Fibroblast of skin of abdomen (primary cell): ENCODE results near the gene ARHGEF12.

Experiments used
- DNase-seq: peaks from one replicate; pipeline ENCODE4 v3.0.0-alpha.2; 2013

The ARHGEF12 gene

DNA sequence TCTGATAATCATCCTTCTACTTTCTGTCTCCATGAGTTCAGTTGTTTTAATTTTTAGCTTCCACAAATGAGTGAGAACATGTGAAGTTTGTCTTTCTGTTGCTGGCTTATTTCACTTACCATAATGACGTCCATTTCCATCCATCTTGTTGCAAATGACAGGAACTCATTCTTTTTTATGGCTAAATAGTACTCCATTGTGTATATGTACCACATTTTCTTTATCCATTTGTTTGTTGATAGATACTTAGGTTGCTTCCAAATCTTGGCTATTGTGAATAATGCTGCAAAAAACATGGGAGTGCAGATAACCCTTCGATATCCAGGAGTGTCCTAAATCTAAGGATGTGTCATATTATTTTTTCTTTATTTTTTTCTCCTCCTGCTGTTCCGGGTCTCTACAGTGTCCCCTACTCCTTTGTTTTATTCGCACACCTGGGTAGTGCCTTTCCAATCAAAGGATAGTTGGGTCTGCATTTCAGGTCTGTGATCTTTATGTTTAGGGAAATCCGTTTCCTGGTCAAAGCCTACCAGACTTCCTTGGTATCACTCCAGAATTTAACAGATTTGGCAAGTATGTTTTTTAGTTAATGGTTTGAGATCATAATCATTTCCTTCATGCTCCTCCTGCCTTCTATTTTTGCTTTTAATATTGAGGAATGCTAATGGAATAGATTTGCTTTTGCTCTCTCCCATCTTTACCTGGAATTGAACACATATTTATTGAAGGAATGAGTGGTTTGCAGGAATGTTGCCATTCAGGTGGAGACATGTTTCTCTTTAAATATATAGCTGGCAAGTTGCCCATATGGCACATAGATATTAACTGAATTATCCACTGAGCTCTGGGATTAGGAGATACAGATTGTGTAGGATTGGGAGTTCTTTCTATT is 53.7 kb downstream of the ARHGEF12 start:
- no peak for DNase-seq

DNA sequence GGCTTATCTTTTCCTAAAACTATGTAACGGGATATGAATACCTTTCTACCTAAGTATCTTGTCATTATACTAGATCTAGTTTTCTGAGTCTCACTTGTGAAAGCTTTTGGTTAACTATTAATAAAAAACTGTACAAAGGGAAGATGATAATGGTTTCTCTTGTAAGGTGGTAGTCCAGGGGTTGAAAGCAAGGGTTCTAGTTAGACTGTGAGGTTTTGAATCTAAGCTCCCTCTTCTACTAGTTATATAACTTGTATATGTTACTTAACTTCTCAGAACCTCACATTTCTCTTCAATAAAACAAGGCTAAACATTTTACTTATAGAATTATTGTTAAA is 54.3 kb downstream of the ARHGEF12 start:
- no peak for DNase-seq

DNA sequence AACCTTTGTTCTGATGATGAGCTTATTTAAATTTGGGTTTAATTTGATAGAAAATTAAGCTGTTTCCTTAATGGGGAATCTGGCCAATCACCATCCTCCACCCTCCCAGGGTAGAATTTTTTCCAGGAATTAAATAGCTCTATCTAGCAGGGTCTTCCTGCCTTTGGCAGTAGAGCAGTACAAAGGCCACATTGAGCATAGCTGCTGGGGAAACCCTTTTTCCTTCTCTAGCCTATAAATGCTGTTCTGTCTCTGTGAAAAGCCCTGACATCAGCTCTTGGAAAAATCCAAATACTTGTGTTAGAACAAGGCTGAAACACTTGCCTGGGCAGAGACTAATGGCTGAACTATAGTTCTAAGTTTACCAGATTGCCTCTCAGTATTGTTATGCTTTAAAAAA is 55.1 kb downstream of the ARHGEF12 start:
- no peak for DNase-seq

DNA sequence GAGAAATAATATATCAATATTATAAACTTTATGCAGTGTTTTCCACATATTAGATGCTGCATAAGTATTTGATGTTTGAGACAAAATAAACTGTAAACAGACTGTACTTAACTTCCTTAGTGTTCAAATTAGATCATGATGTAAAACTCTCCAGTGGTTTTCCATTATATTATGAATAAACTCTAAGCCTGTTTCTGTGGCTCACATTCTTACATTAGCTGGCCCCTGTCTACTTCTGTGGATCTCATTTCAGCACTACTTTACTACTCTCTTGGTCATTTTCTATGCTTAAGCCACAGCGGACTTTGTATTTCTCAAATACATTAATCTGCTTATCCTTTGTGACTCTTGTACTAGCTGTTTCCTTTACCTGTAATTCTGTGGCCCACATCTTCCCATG is 55.6 kb downstream of the ARHGEF12 start:
- DNase-seq: no peak

DNA sequence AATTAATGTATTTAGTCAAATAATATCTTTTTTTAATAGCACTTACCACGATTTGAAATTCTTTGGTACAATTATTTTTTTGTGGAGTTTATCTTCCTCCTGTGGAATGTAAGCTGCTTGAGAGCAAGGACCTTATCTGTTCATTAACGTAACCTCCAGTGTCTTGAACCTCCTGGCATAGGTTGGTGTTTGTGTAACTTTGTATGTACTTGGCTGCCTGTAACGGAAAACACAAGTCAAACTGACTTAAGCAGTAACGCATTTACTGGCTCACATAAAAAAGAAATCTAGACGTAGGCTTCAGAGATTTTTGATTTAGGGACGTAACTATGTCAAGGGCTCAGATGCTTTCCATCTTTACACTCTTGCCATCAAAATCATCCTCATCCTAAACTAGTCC is 56.1 kb downstream of the ARHGEF12 start:
- no peak for DNase-seq

DNA sequence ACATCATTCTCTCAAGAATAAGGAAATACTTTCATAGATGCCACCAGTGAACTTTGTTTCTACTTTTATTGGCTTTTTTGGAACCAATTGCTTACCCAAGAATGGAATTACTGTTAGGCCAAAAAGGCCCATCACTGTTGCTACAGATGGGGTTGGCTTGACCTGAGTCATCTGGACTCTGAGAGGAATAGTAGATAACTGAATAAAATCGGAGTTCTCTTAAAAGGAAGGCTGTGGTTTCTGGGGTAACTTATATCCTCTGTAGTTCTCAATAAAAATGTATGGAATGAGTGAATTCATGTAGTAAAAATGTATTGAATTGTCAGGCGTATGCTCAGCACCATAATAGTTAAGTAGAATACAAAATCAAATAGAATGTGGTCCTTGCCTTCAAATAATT is 56.6 kb downstream of the ARHGEF12 start:
- peak; percentile 89 for DNase-seq

DNA sequence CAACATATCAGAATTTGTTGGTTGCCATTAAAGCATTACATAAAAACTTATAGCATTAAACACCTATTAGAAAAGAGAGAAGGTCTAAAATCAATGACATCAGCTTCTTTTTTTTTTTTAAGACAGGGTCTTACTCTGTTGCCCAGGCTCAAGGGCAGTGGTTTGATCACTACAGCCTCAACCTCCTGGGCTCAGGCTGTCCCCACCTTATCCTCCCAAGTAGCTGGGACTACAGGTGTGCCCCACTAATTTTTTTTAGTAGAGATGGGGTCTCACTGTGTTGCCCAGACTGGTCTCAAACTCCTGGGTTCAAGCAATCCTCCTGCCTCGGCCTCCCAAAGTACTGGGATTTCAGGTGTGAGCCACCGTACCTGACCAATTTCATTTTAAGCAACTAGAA is 57.9 kb downstream of the ARHGEF12 start:
- no peak for DNase-seq

DNA sequence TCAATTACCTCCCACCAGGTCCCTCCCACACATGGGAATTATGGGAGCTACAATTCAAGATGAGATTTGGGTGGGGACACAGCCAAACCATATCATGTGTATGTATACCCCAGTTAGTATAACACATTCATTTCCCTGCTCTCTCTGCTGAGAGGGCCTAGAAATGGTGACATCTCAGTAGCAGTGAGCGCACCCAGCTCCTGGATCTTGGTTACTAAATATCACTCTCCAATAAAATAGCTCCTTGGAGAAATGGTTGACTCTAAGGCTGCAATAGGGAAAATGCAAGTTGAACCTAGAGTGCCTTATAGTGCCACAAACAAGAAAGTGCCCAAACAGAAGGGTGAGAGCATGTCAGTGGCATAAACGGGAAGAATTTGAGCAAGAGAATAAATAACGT is 59.6 kb downstream of the ARHGEF12 start:
- DNase-seq: no peak

DNA sequence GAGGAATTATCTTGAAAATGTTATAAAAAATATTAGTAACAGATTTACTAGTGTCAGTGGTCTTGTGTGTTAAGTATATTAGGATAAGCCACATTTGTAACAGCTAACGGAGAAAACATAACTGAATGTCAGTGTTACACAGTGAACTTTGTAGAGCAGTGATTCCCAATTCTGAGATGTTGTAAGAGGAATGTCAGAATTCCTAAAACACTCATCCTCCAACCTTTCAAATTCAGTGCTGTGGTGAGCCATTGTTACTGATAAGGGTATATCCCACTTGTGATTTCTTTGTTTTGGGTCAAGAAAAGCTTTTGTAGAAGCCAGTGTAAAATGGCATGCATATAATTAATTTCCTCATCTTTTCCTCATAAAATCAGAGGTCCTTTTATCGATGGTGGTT is 61.9 kb downstream of the ARHGEF12 start:
- peak; percentile 56 for DNase-seq

DNA sequence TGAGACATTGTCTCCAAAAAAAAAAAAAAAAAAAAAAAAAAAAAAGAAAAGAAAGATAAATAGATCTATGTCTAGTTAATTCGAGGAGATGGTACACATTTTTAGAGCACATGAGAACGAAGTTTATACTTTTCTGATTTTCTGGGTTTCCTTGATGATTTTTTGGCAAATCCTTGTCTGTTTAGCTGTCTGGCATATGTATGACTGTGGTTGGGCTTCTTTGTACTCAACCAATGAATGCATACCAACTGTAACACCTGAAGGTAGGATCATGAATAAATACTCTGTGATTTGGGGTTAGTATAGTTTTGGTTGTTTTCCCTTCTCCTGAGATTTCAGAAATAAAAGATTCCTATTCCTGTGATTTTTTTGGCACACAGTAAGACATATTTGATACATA is 63.1 kb downstream of the ARHGEF12 start:
- DNase-seq: no peak

DNA sequence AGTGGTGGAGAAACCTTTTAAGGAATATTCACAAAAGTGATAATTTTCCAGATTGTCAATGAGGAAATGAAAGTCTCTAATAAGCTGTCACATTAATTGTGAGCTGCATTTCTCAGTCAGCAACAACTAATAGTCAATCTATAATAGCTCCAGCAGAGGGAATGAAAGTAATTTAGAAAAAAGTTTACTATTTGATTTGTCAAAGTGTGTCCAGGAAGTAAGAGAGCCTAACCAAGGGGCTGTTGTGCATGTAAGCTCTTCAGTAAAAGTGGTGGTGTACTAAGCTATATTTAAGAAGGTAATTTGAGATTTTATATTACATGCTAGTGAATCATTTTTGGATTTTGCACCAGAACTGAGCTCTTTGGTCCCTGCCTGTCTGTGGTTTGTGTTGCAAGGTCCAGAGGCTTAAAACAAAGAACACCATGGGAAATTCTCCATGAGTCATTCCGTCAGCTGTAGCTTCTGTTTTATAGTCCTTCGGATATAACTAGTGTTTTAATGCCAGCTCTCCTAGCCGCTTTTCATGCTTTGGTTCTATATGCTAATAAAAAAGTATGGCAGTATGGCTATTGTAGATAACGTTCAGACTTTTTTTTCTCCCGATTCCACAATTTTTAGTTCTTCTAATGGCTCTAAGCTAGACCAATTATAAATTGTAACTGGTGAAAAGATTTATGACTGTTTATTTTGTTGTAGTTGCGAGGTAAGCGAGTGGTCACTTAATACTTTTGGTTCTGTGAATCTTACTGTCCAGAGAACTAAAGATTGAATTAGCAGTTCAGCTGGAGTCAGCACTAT is 64.6 kb downstream of the ARHGEF12 start:
- DNase-seq: peak; percentile 98

DNA sequence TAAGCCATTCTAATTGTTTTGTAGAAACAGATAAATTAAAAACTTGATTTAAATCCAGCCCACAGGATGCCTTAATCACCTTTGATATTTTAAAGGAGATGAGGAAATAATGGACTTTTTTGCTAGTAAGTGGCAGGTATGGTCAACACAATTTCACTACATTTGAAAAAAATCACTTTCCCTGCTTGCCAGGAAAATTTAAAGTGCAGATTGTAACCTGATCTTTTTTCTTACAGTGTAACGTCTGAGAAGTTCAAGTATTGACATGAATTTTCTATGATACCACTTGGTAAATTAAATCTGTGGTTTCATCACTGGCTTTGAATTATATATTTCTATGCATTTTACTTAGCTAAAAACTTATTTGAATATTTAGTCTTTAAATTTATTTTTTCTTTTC is 65.3 kb downstream of the ARHGEF12 start:
- DNase-seq: no peak

DNA sequence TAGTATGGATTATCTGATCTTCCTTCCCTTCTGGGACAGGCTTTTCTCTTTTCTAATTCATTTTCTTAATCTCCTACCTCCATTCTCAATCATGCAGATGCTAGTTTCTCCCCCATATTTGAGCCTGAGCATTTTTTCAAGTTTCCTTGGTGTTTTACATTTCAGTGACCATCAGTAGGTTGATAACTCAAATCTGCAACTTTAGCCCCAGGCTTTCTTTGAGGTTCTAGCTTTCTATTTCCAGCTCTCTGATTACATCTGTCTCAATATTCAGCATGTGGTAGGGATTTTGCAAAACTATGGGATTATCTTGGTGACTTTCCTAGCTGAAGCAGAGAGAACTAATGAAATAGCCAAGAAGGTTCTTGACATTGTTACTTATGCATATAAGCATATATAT is 67.8 kb downstream of the ARHGEF12 start:
- no peak for DNase-seq

DNA sequence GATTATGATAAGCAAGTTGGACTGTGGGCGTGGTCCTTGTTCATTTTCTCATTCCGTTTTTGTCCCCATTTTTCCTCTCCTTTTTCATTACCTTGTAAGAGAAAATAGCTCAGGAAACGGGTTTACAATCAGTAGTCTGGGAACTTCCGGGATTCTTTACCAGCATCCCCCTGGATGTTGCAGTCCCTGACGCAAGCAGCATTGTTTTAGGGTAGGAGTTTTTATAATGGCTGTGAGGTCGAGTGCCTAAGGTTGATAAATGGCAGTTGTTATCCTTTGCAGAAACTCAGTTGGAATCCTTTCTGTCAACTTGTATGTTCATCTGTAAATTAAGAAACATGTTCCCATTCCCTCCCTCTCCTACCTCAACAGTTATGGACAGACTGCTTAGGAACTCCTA is 68.3 kb downstream of the ARHGEF12 start:
- no peak for DNase-seq

DNA sequence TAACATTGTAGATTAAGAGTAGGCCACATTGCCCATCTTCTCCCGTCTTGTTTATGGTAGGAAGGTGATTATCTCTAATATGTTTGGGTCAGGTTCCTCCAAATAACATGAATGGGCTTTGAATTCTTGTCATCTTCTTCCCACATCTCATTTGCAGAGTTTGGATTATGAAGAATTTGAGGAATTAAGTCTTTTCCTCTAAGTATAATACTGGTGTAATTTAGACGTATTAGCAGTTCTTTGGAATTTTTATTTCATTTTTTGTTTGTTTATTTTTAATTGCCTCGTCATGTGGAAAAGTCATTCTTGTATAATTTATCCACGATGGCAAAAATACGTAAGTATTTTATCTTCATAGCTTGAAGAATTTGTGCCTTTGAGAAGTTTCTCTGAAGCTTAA is 73.4 kb downstream of the ARHGEF12 start:
- no peak for DNase-seq

DNA sequence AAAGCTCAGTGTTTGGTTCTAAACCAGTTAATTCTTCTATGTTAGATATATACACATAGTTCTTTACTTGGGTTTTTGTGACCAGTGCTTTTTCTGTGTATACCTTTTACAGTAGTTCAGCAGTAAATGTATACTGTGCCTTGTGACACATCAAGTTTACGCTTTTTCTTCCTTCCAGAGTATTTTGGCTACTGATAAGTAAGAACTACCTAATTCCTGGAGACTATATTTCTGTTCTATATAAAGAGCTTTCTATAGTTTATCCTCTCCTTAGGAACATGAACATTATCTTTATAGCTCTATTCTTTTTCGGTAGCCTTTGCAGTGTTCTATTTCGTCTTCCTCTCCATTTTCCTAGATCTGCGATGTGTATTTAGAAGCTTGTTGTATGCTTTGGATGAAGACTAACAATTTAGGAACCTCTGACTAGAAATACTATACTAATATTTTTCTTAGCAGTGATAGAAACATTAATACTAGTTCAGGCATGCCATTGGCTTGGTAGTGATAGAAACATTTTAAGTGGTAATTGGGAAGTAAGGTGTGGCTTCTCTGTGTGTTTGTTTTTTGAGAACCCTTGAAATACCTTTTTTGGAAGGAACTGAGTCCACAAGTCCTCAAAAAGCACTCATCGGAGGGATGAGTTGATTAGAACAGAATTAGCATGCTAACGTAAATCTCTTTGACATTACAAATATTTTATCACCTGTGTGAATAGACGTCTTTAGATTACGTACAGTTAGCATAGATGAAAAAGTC is 74.6 kb downstream of the ARHGEF12 start:
- DNase-seq: no peak

DNA sequence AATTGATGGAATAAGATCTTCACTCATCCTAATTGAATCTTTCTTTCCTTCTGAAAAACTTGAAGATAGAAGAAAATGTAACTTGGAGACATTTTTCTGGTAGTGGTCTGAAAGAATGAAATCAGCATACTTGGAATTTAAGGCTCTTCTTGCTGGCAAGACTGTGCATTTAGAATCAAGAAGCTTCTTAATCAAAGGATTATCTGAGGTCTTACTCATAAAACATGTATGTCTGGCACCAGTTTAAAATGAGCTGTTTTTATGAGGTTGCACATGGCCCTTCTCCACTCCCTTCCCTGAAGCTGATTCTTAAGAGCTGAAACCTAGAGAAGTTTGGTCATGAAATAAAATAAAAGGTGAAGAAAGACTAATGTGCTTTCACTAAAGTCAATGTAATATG is 77.3 kb downstream of the ARHGEF12 start:
- peak; percentile 91 for DNase-seq

DNA sequence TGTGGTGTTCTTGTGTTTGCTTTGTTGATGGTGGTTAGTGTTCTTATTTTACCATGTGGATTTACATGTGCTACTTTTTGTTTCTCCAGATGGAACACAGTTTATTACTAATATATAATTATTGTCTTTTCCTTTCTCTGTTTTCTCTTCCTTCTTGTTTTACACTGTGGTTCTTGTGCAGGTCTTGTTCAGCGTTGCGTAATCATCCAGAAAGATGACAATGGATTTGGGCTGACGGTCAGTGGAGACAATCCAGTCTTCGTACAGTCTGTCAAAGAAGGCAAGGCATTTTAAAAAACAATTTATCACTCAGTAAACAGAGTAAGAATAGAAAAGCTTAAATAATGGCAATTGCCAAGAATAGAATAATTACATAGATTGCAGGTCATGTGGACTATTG is 84.4 kb downstream of the ARHGEF12 start:
- no peak for DNase-seq

DNA sequence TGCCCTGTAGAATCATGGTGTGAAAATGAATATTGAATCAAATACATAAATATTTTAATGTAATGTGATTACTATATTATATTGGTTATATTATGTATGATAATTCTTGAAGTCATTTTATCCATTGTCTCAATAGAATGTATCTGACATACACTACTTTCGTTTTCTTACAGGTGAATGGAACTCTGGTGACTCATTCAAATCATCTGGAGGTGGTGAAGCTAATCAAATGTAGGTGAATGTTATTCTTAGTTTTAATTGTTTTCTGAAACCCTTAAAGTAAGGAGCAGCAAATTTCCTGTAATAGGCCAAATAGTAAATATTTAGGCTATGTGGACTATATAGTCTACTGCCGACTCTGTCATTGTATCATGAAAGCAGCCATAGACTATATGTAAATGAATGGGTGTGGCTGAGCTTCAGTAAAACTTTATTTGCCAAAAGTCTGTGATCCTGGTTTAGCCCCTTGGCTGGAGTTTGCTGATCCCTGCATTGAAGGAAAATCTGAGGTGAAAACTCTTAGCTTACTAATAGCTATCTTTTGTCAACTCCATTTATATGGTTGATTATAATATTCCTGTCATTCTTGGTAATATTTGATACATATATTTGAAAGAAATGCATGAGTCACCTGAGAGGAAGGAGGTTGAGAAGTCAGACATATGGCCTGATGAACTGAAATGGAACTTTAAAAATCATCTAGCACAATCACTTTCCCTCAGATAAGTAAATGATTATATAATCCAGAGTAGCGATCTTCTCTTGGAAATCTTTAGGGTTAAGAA is 88.2 kb downstream of the ARHGEF12 start:
- peak; percentile 4 for DNase-seq

DNA sequence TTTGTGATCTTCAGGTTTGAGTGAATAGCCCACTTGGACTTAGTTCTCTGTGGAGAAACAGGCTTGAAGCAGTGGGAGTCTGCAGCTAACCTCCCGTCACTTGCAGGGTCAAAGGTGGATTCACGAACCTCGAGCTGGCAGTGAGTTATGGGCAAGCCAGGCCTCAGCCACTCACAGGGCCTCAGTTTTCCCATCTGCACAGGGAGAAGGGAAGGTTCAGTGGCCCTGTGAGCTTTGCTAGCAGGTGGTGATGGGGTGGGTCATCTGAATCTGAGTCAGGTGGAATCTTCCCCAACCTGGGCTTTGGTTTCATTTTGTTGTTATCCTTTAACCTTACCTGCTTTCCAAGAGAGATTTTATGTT is 88.7 kb downstream of the ARHGEF12 start:
- no peak for DNase-seq

DNA sequence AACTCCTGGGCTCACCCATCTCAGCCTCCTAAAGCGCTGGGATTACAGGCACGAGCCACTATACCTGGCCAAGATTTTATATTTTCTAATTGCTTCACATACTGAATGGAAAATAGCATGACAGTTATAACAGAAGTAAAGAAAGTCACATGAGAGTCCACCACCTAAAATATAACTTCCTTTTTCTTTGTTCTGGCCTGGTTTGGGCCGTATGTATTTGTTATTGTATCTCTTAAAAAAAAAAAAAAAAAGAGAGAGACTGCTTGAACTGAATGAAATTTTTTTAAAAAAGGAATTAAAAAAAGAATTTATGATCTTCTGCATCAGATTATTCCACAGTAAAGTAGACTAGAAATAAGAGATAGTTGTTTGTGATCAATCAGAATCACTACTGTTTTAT is 89.3 kb downstream of the ARHGEF12 start:
- no peak for DNase-seq

DNA sequence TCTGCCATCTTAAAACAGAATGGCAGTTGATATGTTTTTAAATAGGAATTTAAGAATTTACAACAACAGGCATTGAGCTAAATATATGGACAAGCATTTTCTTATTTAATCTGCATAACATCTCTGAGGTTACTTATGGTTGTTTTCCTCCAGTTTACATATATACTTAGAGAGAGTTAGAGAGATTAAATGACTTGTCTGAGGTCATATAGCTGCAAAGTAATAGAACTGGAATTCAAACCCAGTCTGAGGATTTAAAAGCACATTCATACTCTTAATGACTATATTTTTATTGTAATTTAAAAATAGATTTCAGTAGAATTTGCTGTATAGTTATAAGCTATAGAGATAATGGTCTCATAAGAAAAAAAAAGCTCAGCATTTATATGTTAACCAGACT is 93.9 kb downstream of the ARHGEF12 start:
- DNase-seq: peak; percentile 34

DNA sequence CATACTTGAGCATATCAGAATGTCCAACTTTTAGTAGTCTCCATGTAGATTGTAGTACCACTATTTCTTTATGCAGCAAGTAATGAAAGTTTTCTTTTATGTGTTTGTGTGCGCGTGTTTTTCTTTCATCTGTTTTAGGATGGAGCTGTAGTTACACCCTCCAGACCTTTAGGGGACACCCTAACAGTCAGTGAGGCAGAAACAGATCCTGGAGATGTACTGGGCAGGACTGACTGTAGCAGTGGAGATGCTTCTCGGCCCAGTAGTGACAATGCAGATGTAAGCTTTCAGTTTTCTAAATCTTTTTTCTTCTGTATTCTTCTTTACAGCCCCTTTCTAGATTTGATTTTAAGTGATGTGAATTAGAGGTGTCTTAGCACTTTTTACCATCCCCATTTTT is 95.4 kb downstream of the ARHGEF12 start:
- peak; percentile 64 for DNase-seq
